PC-9 (cell line): ENCODE results near the gene ANXA11.

ENCODE experiments used
- CTCF ChIP-seq: fragments of 200-600 bp; sonication (generic); conservative IDR thresholded peaks from 2 replicates; pipeline ENCODE4 v1.6.1; 2017; ENCODE audit warnings: mixed run types, antibody characterized with exemption, mild to moderate bottlenecking, moderate library complexity
- EZH2 ChIP-seq: fragments of 200-600 bp; sonication (generic); IDR thresholded peaks from 2 replicates; pipeline ENCODE4 v1.8.0; 2017; ENCODE audit warnings: antibody characterized with exemption, low read depth

GRCh38 chr10:80186364-80187012, 18.8 kb downstream of the ANXA11 start:
- no peak for TF ChIP-seq CTCF
- TF ChIP-seq EZH2: no peak
